Panc1 (cell line): Measurements from ENCODE around the gene SWI5. TPM values are rescaled to one million over a fixed set of nuclear protein-coding genes. Genes with fewer than 3 reads are reported as not detected.
"Not testable (repeated sequence)": the region's sequence is repeated elsewhere in the genome, so short reads cannot be mapped to it uniquely, and the experiment has no call there.

Source experiments
- ATAC-seq: fragments of 200-7000 bp; cut with Tn5 transposase; 2 replicates; pipeline ENCODE4 v1.9.1; 2020; ENCODE audit warnings: mild to moderate bottlenecking, moderate library complexity
- BruUV-seq: library from RNA; stranded (reverse); fragments of 400-500 nt; replicated peaks from 2 replicates; lab custom pipeline; 2021; lab: Mats Ljungman, UMichigan
- CTCF ChIA-PET: fragments of 300-600 bp; sonication (Branson Sonifier 250); formaldehyde crosslinking; loops from one replicate; lab custom pipeline; 2022; ENCODE audit warnings: antibody characterized with exemption; lab: Charles Lee
- POLR2A ChIA-PET: fragments of 300-600 bp; sonication (Branson Sonifier 250); formaldehyde crosslinking; loops from one replicate; lab custom pipeline; 2022; ENCODE audit warnings: antibody characterized with exemption; lab: Charles Lee
- DNase-seq: peaks from one replicate; pipeline ENCODE4 v3.0.0-alpha.2; 2010; ENCODE audit warnings: low read depth, low spot score
- H3K27ac ChIP-seq: 2 replicates; pipeline ENCODE4 v1.5.1; 2011; ENCODE audit warnings: mild to moderate bottlenecking, low read length, inconsistent platforms
- H3K27me3 ChIP-seq: fragments of 200-500 bp; sonication (Bioruptor generic); 2 replicates; pipeline ENCODE4 v1.6.0; 2014; ENCODE audit warnings: low read length, inconsistent platforms; ENCODE audit not compliant: control insufficient read depth, insufficient read depth
- H3K36me3 ChIP-seq: fragments of 200-500 bp; sonication (Bioruptor generic); 2 replicates; pipeline ENCODE4 v1.5.1; 2014; ENCODE audit warnings: inconsistent platforms, mild to moderate bottlenecking, low read length, moderate library complexity; ENCODE audit not compliant: control insufficient read depth, insufficient read depth
- H3K4me1 ChIP-seq: 2 replicates; pipeline ENCODE4 v1.5.1; 2011; ENCODE audit warnings: inconsistent platforms, mild to moderate bottlenecking, low read length, moderate library complexity; ENCODE audit not compliant: control insufficient read depth, insufficient read depth
- H3K4me3 ChIP-seq, 2 experiments: 2 replicates each; pipeline ENCODE4 v1.5.1; 2011 to 2012; ENCODE audit warnings: low read depth in 2 of 2, low read length in 2 of 2, mild to moderate bottlenecking in 2 of 2, inconsistent platforms in 1 of 2, moderate library complexity in 1 of 2
- H3K9me3 ChIP-seq: fragments of 200-500 bp; sonication (Bioruptor generic); 2 replicates; pipeline ENCODE4 v1.5.1; 2014; ENCODE audit warnings: low read depth, mild to moderate bottlenecking, inconsistent platforms, low read length, moderate library complexity; ENCODE audit not compliant: control insufficient read depth, insufficient read depth
- CTCF ChIP-seq: fragments of 450-650 bp; IDR thresholded peaks from 2 replicates; pipeline ENCODE4 v1.5.1; 2017; ENCODE audit warnings: mild to moderate bottlenecking
- POLR2AphosphoS5 ChIP-seq: IDR thresholded peaks from 2 replicates; pipeline ENCODE4 v1.6.1; 2012; ENCODE audit warnings: mild to moderate bottlenecking, low read depth, low read length, moderate library complexity
- REST ChIP-seq, 2 experiments: IDR thresholded peaks; 2 replicates each; pipeline ENCODE4 v1.6.1; 2011 to 2012; ENCODE audit warnings: low read depth in 2 of 2, control low read depth in 1 of 2, low read length in 1 of 2, mild to moderate bottlenecking in 1 of 2, moderate library complexity in 1 of 2; ENCODE audit not compliant: insufficient read depth in 1 of 2
- SIN3A ChIP-seq: IDR thresholded peaks from 2 replicates; pipeline ENCODE4 v1.6.1; 2012; ENCODE audit warnings: low read depth, mild to moderate bottlenecking, low read length, moderate library complexity, borderline replicate concordance; ENCODE audit not compliant: insufficient read depth
- TCF7L2 ChIP-seq: IDR thresholded peaks from 2 replicates; pipeline ENCODE4 v1.6.1; 2011; ENCODE audit warnings: mild to moderate bottlenecking, low read depth, low read length, inconsistent platforms
- in situ Hi-C: cut with HindIII; loops from 2 replicates; pipeline ENCODE4 v1.10.0; 2016; ENCODE audit warnings: low sequenced_read_pairs, low pct_unique_long_range_greater_than_20kb
- intact Hi-C: fragments of 100-400 bp; cut with micrococcal nuclease; formaldehyde crosslinking; loops from one replicate; pipeline ENCODE4 v1.10.0; 2022; ENCODE audit not compliant: unreplicated experiment
- total RNA-seq: library from RNA; stranded (reverse); gene quantifications from one replicate; pipeline ENCODE4 v1.2.1, GENCODE V29; 2021; ENCODE audit not compliant: unreplicated experiment

SWI5 gene
- total RNA-seq, 1 experiment from 2014 or later = 28.3 TPM

DNA sequence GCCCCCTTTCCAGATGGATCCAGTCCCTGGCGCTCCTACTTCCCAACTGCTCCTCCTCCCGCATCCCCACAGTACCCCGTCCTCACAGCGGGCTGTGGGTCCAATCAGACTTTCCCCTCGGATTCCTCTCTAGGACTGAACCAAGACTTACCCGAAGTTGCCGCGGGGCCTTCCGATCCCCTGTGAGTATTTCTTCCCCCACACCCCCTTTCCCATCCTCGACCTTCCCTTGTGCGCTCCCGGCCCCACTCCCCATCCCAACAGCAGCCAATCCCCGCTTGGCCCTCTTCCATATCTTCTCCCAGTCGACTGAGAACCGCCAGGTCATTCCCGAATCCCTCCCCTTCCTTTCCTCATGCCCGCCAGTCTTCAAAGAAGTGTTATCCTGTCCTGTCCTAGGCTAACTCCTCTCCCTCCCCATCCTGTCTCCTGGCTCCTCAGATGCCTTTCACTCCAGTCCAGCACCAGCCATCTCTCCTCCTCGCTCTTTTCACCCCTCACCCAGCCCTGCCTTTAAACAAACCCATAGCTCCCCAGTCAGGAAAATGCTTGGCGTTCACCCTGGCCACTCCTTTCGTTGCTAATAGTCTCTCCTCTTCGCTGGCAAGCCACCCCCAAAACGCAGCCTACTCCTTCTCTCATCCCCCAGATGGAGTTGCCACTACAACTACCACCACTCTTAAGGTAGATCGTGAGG lies 646 bp downstream of the SWI5 start:
- DNase-seq (no peak), ATAC-seq (peak; percentile 14)
- ChIA-PET CTCF (interaction anchor here (0.9 kb wide), 1 partner anchor 23 kb away, joined by 6 read pairs; no protein-coding TSS in a partner anchor), POLR2A (no interaction called here)
- intact Hi-C loops = no loop called here
- BruUV-seq = no TSS peak
- TF ChIP-seq POLR2AphosphoS5 (no peak), REST (IDR thresholded peaks at IDR 0.05; ENCODE audit: insufficient read depth in 1 of 2, low read depth in 2 of 2, low read length in 1 of 2) (no peak), SIN3A (no peak), CTCF (no peak), TCF7L2 (no peak)
- no peaks in the 10 kb centered on the region for H3K9me3 ChIP-seq
- in situ Hi-C loops = no loop called here
- H3K36me3 ChIP-seq = peaks cover 4% of the 10 kb centered on the region
- H3K27ac ChIP-seq = peak overlapping the region; percentile 88
- no peaks in the 10 kb centered on the region for H3K27me3 ChIP-seq
- peak overlapping the region; percentile 73 to 90 for H3K4me3 ChIP-seq
- no peaks in the 10 kb centered on the region for H3K4me1 ChIP-seq

DNA sequence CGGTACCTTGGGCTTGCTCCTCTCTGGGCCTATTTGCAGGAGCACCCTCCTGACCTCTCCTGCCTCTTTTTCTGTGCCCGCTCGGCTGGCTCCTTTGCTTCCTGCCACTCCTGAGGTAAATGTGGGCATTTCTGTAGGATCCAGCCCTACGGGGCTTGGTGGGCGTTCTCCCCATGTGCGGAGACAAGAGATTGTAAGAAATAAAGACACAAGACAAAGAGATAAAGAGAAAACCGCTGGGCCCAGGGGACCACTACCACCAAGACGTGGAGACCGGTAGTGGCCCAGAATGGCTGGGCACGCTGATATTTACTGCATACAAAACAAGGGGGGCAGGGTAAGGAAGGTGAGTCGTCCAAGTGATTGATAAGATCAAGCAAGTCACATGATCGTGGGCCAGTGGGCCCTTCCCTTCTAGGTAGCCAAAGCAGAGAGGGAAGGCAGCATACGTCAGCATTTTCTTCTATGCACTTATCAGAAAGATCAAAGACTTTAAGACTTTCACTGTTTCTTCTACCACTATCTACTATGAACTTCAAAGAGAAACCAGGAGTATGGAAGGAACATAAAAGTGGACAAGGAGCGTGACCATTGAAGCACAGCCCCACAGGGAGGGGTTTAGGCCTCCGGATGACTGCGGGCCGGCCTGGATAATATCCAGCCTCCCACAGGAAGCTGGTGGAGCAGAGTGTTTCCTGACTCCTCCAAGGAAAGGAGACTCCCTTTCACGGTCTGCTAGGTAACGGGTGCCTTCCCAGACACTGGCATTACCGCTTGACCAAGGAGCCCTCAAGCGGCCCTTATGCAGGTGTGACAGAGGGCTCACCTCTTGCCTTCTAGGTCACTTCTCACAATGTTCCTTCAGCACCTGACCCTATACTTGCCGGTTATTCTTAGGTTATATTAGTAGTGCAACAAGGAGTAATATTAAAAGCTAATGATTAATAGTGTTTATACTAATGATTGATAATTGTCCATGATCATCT lies 3.3 kb downstream of the SWI5 start:
- H3K27ac ChIP-seq, BruUV-seq, H3K4me1 ChIP-seq, H3K4me3 ChIP-seq, H3K9me3 ChIP-seq, ATAC-seq, intact Hi-C loops, in situ Hi-C loops, POLR2A ChIA-PET, H3K36me3 ChIP-seq, CTCF ChIA-PET, H3K27me3 ChIP-seq, DNase-seq: not testable (repeated sequence)
